Measurements from ENCODE around the gene PHF21B.

PHF21B gene

GRCh38 chr22:44887941-44888366 is 121.9 kb downstream of the PHF21B start (continued):
- TF ChIP-seq ZNF423 (tag by site-specific recombination; IDR thresholded peaks at IDR 0.05) (no peak), REPIN1 (tag by site-specific recombination; IDR thresholded peaks at IDR 0.05; ENCODE audit: low read depth) (no peak)

GRCh38 chr22:44885806-44886360 is 123.9 kb downstream of the PHF21B start:
- H3K4me3 ChIP-seq (ENCODE audit: low read depth, low read length) = no peak overlapping the region
- CTCF ChIA-PET = interaction anchor here (0.6 kb wide), 1 partner anchor 199 kb away, joined by 4 read pairs; no protein-coding TSS in a partner anchor
- H3K27ac ChIP-seq (ENCODE audit: extremely low read depth, low read depth, low read length) = no peak overlapping the region
- TF ChIP-seq SP7 (tag by site-specific recombination; IDR thresholded peaks at IDR 0.05) = no peak
- TF ChIP-seq TSHZ1 (tag by site-specific recombination; IDR thresholded peaks at IDR 0.05; ENCODE audit: borderline replicate concordance) = no peak
- no peak for TF ChIP-seq SCRT1 (tag by site-specific recombination; IDR thresholded peaks at IDR 0.05; ENCODE audit: borderline replicate concordance)
- no peak for TF ChIP-seq ZBTB21 (tag by site-specific recombination; IDR thresholded peaks at IDR 0.05)
- TF ChIP-seq ZBTB44 (tag by site-specific recombination; IDR thresholded peaks at IDR 0.05) = no peak
- no peaks in the 10 kb centered on the region for H3K4me1 ChIP-seq (ENCODE audit: control insufficient read depth, insufficient read depth, low read length)
- H3K9me3 ChIP-seq (ENCODE audit: control insufficient read depth, insufficient read depth, low read depth, low read length) = no peaks in the 10 kb centered on the region
- H3K36me3 ChIP-seq (ENCODE audit: control insufficient read depth in 2 of 2, insufficient read depth in 1 of 2, low read length in 2 of 2) = no peaks in the 10 kb centered on the region
- POLR2A ChIA-PET = no interaction called here

- Histone ChIP-seq H3K4me1 (ENCODE audit: control insufficient read depth, insufficient read depth, low read length) (no peaks in the 10 kb centered on the region), H3K9me3 (ENCODE audit: control insufficient read depth, insufficient read depth, low read depth, low read length) (no peaks in the 10 kb centered on the region), H3K36me3 (ENCODE audit: control insufficient read depth in 2 of 2, insufficient read depth in 1 of 2, low read length in 2 of 2) (no peaks in the 10 kb centered on the region), H3K4me3 (ENCODE audit: low read depth, low read length) (no peak overlapping the region), H3K27ac (ENCODE audit: extremely low read depth, low read depth, low read length) (no peak overlapping the region)
- TF ChIP-seq ZNF398 (tag by site-specific recombination; IDR thresholded peaks at IDR 0.05) (no peak), REST (tag by site-specific recombination; IDR thresholded peaks at IDR 0.05) (no peak), ZNF510 (tag by site-specific recombination; IDR thresholded peaks at IDR 0.05; ENCODE audit: insufficient replicate concordance) (no peak), ZNF169 (tag by site-specific recombination; IDR thresholded peaks at IDR 0.05) (0 out of 2 replicates have a peak, but pooled peaks have one; percentile 6), ZIC2 (tag by site-specific recombination; IDR thresholded peaks at IDR 0.05) (no peak)
- POLR2A ChIA-PET = no interaction called here
- CTCF ChIA-PET = no interaction called here
Measured at GRCh38 chr22:44884968-44885805, 124.6 kb downstream of the PHF21B start.

All from HEK293 (cell line).